Measurements from ENCODE around the gene HPS6. TPM values are rescaled to one million over a fixed set of nuclear protein-coding genes. Genes with fewer than 3 reads are reported as not detected.

HPS6 gene
- 14.2 to 15.2 TPM (median 14.5 TPM) in 3 replicates for total RNA-seq

DNA sequence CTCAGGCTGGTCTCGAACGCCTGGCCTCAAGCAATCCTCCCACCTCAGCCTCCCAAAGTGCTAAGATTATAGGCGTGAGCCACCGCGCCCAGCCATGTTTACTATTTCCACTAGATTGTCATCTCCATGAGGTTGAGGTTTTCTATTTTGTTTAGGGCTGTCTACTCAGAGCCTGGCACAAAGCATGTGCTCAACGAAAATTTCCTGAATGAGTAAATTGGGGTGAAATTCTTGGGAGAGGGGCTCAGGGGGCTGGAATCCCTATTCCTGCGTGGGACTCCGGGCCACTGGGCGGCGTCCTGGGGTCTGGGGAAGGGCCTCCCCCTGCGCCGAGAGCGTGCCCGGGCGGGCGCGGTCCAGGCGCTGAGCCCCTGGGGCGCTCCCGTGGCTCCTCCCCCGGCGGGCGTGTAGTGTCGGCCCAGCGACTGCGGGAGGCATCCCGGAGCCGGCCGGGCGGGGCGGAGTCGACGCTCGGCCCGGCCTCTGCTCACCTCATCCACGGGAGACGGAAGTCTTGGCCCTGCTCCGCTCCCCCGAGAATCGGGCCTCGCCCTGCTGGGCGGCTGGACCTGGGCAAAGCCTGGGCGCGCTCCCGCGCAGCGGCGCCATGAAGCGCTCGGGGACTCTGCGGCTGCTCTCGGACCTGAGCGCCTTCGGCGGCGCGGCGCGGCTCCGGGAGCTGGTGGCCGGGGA is at the start of gene HPS6:
Gene HPS6 (plus strand): TSS at position 482 of the 693 bp plus-strand sequence. CDS start 126 bp downstream, at position 608.
- Mint-ChIP-seq H3K9me3 (no peaks in the 10 kb centered on the region), H3K36me3 (peaks cover 2% of the 10 kb centered on the region)
- TF ChIP-seq, protein P1, sequence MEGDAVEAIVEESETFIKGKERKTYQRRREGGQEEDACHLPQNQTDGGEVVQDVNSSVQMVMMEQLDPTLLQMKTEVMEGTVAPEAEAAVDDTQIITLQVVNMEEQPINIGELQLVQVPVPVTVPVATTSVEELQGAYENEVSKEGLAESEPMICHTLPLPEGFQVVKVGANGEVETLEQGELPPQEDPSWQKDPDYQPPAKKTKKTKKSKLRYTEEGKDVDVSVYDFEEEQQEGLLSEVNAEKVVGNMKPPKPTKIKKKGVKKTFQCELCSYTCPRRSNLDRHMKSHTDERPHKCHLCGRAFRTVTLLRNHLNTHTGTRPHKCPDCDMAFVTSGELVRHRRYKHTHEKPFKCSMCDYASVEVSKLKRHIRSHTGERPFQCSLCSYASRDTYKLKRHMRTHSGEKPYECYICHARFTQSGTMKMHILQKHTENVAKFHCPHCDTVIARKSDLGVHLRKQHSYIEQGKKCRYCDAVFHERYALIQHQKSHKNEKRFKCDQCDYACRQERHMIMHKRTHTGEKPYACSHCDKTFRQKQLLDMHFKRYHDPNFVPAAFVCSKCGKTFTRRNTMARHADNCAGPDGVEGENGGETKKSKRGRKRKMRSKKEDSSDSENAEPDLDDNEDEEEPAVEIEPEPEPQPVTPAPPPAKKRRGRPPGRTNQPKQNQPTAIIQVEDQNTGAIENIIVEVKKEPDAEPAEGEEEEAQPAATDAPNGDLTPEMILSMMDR (IDR thresholded peaks at IDR 0.05; ENCODE audit: unreplicated experiment): no peak

DNA sequence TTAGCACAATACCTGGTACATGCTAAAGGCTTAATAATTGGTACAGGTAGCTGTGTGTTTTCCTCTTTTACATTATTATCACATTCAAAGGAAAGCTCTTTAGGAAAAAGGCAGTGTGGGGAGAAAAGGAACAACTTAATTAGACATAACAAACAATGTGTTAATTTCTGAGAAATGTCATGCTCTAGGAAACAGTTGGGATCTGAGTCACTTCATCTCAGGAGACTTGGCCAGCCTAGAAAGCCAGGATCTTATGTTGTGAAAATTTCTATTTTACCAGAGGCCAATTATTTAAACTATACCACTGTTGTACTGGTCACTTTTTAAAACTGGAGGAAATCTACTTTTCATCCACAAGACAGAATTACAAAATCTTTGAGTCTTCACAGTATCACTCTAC is 48.7 kb upstream of the HPS6 start:
- no peaks in the 10 kb centered on the region for H3K27me3 Mint-ChIP-seq (ENCODE audit: low read depth)
- TF ChIP-seq, protein P1 (IDR thresholded peaks at IDR 0.05; ENCODE audit: unreplicated experiment): no peak
- H3K4me1 Mint-ChIP-seq: no peaks in the 10 kb centered on the region
- no peak for DNase-seq (ENCODE audit: low spot score in 2 of 2, unreplicated experiment in 2 of 2)
- H3K36me3 Mint-ChIP-seq: peaks cover 7% of the 10 kb centered on the region
- H3K27ac Mint-ChIP-seq: no peak overlapping the region
- no peaks in the 10 kb centered on the region for H3K9me3 Mint-ChIP-seq
- no peak overlapping the region for H3K4me3 Mint-ChIP-seq

More for the DNA sequence above, at the start of gene HPS6:
- H3K4me3 Mint-ChIP-seq: peak within 1 kb of the TSS; percentile 83
- peaks cover 9% of the 10 kb centered on the region for H3K4me1 Mint-ChIP-seq
- peaks cover 12% of the 10 kb centered on the region for H3K27me3 Mint-ChIP-seq (ENCODE audit: low read depth)
- DNase-seq (ENCODE audit: low spot score in 2 of 2, unreplicated experiment in 2 of 2): peak; percentile 66 to 84
- H3K27ac Mint-ChIP-seq: peak within 1 kb of the TSS; percentile 89

DNA sequence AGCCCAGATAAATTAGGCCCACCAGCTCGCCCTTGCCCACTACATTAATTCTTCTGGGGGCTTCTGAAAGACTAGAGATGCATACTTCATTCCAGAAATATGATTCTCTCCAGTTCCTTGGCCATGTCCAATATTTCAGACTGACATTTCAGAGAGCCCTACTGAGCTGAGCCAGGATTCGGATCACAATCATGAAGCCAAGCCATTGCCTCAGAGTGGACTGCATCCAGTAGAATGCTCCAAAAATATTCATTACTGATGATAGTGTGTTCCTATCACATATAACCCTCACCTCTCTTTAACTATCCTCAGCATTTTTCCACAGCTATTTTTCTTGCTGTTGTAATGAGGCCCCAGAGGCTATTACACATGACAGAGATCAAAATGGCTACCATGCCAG is 47.9 kb upstream of the HPS6 start:
- H3K36me3 Mint-ChIP-seq: peaks cover 14% of the 10 kb centered on the region
- no peak overlapping the region for H3K4me3 Mint-ChIP-seq
- TF ChIP-seq, protein P1 (IDR thresholded peaks at IDR 0.05; ENCODE audit: unreplicated experiment): no peak
- H3K27ac Mint-ChIP-seq: no peak overlapping the region
- H3K9me3 Mint-ChIP-seq: peaks cover 4% of the 10 kb centered on the region
- H3K4me1 Mint-ChIP-seq: no peaks in the 10 kb centered on the region
- DNase-seq (ENCODE audit: low spot score in 2 of 2, unreplicated experiment in 2 of 2): no peak
- no peaks in the 10 kb centered on the region for H3K27me3 Mint-ChIP-seq (ENCODE audit: low read depth)

DNA sequence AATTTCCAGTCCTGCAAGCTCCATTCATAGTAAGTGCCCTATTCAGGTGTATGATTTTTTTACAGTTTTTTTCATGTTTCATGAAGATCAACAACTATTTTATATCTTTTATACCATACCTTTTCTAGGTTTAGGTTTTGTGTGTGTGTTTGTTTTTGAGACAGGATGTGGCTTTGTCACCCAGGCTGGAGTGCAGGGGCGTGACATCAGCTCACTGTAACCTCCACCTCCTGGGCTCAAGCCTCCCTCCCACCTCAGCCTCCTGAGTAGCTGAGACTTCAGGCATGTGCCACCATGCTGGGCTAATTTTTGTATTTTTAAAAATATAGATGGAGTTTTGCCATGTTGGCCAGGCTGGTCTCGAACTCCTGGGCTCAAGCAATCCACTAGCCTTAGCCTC is 44.2 kb upstream of the HPS6 start:
- peaks cover 4% of the 10 kb centered on the region for H3K9me3 Mint-ChIP-seq
- peaks cover 20% of the 10 kb centered on the region for H3K36me3 Mint-ChIP-seq
- no peak overlapping the region for H3K4me3 Mint-ChIP-seq
- no peaks in the 10 kb centered on the region for H3K4me1 Mint-ChIP-seq
- H3K27ac Mint-ChIP-seq: no peak overlapping the region
- no peaks in the 10 kb centered on the region for H3K27me3 Mint-ChIP-seq (ENCODE audit: low read depth)
- no peak for DNase-seq (ENCODE audit: low spot score in 2 of 2, unreplicated experiment in 2 of 2)
- TF ChIP-seq, protein P1 (IDR thresholded peaks at IDR 0.05; ENCODE audit: unreplicated experiment): no peak

GRCh38 chr10:102024799-102025198 is 40.4 kb upstream of the HPS6 start:
- Mint-ChIP-seq H3K27ac (no peak overlapping the region), H3K36me3 (peaks cover 28% of the 10 kb centered on the region), H3K4me1 (no peaks in the 10 kb centered on the region), H3K4me3 (no peak overlapping the region), H3K27me3 (ENCODE audit: low read depth) (no peaks in the 10 kb centered on the region), H3K9me3 (peaks cover 4% of the 10 kb centered on the region)
- TF ChIP-seq, protein P1 (IDR thresholded peaks at IDR 0.05; ENCODE audit: unreplicated experiment): no peak
- no peak for DNase-seq (ENCODE audit: low spot score in 2 of 2, unreplicated experiment in 2 of 2)

All from mesothelial cell of epicardium (in vitro differentiated cells).